ENCODE results near the gene CNN2. TPM values are rescaled to one million over a fixed set of nuclear protein-coding genes. Genes with fewer than 3 reads are reported as not detected.
A peak's percentile ranks its signal among the peaks of the same experiment; 100 is the strongest.

The CNN2 gene
- total RNA-seq, 2 donors from 2014 or later: 82.9 to 101 TPM

GRCh38 chr19:1082165-1082927 is 55.9 kb downstream of the CNN2 start:
- no peaks in the 10 kb centered on the region for H3K36me3 ChIP-seq
- no peaks in the 10 kb centered on the region for H3K9me3 ChIP-seq
- WGBS: 16% methylated on average over 45 of the region's 51 CpGs
- peak; percentile 91 for DNase-seq (ENCODE audit: low spot score)
- H3K27ac ChIP-seq: peak overlapping the region in 1 of 2 donors; percentile 2
- peak overlapping the region in 1 of 2 donors; percentile 29 for H3K4me3 ChIP-seq
- no peaks in the 10 kb centered on the region for H3K27me3 ChIP-seq (replicated peaks; ENCODE audit: insufficient read depth)
- intact Hi-C loops (cut with DNase I): no loop called here
- H3K4me1 ChIP-seq (replicated peaks): no peaks in the 10 kb centered on the region
- TF ChIP-seq POLR2A (IDR thresholded peaks at IDR 0.05) (no peak), POLR2AphosphoS5 (IDR thresholded peaks at IDR 0.05) (no peak)
- TF ChIP-seq, protein P1, sequence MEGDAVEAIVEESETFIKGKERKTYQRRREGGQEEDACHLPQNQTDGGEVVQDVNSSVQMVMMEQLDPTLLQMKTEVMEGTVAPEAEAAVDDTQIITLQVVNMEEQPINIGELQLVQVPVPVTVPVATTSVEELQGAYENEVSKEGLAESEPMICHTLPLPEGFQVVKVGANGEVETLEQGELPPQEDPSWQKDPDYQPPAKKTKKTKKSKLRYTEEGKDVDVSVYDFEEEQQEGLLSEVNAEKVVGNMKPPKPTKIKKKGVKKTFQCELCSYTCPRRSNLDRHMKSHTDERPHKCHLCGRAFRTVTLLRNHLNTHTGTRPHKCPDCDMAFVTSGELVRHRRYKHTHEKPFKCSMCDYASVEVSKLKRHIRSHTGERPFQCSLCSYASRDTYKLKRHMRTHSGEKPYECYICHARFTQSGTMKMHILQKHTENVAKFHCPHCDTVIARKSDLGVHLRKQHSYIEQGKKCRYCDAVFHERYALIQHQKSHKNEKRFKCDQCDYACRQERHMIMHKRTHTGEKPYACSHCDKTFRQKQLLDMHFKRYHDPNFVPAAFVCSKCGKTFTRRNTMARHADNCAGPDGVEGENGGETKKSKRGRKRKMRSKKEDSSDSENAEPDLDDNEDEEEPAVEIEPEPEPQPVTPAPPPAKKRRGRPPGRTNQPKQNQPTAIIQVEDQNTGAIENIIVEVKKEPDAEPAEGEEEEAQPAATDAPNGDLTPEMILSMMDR (IDR thresholded peaks at IDR 0.05): no peak

GRCh38 chr19:1082928-1083816 is 56.8 kb downstream of the CNN2 start:
- Histone ChIP-seq H3K27me3 (replicated peaks; ENCODE audit: insufficient read depth) (no peaks in the 10 kb centered on the region), H3K27ac (peak overlapping the region in 1 of 2 donors; percentile 2), H3K9me3 (no peaks in the 10 kb centered on the region), H3K4me1 (replicated peaks) (no peaks in the 10 kb centered on the region), H3K36me3 (no peaks in the 10 kb centered on the region), H3K4me3 (peak overlapping the region in 1 of 2 donors; percentile 29)
- intact Hi-C loops (cut with DNase I): no loop called here
- WGBS: 83% methylated on average over 59 of the region's 59 CpGs
- DNase-seq (ENCODE audit: low spot score): no peak
- no peak for TF ChIP-seq POLR2AphosphoS5 (IDR thresholded peaks at IDR 0.05)
- TF ChIP-seq, protein P1 (IDR thresholded peaks at IDR 0.05): no peak
- no peak for TF ChIP-seq POLR2A (IDR thresholded peaks at IDR 0.05)

GRCh38 chr19:1084024-1084868 is 57.8 kb downstream of the CNN2 start:
- Histone ChIP-seq H3K4me1 (replicated peaks) (no peaks in the 10 kb centered on the region), H3K27ac (no peak overlapping the region), H3K9me3 (no peaks in the 10 kb centered on the region), H3K27me3 (replicated peaks; ENCODE audit: insufficient read depth) (no peaks in the 10 kb centered on the region), H3K36me3 (no peaks in the 10 kb centered on the region), H3K4me3 (no peak overlapping the region)
- no peak for DNase-seq (ENCODE audit: low spot score)
- TF ChIP-seq POLR2AphosphoS5 (IDR thresholded peaks at IDR 0.05): no peak
- 61% methylated on average over 35 of the region's 43 CpGs for WGBS
- intact Hi-C loops (cut with DNase I): no loop called here

- Histone ChIP-seq H3K4me1 (replicated peaks) (no peaks in the 10 kb centered on the region), H3K27ac (no peak overlapping the region), H3K4me3 (no peak overlapping the region), H3K27me3 (replicated peaks; ENCODE audit: insufficient read depth) (no peaks in the 10 kb centered on the region), H3K36me3 (no peaks in the 10 kb centered on the region), H3K9me3 (no peaks in the 10 kb centered on the region)
- WGBS: 52% methylated on average over 8 of the region's 8 CpGs
- intact Hi-C loops (cut with DNase I): no loop called here
- TF ChIP-seq POLR2AphosphoS5 (IDR thresholded peaks at IDR 0.05) (no peak), POLR2A (IDR thresholded peaks at IDR 0.05) (no peak)
- TF ChIP-seq, protein P1 (IDR thresholded peaks at IDR 0.05): no peak
- DNase-seq (ENCODE audit: low spot score): no peak
Measured at GRCh38 chr19:1085053-1085658, 58.7 kb downstream of the CNN2 start.
